ENCODE measurements around the gene PRDM15. TPM values are rescaled to one million over a fixed set of nuclear protein-coding genes. Genes with fewer than 3 reads are reported as not detected.
"Not testable (repeated sequence)": the region's sequence is repeated elsewhere in the genome, so short reads cannot be mapped to it uniquely, and the experiment has no call there.

The PRDM15 gene
- total RNA-seq, 2 experiments from 2014 or later = 13.2 to 14.5 TPM

DNA sequence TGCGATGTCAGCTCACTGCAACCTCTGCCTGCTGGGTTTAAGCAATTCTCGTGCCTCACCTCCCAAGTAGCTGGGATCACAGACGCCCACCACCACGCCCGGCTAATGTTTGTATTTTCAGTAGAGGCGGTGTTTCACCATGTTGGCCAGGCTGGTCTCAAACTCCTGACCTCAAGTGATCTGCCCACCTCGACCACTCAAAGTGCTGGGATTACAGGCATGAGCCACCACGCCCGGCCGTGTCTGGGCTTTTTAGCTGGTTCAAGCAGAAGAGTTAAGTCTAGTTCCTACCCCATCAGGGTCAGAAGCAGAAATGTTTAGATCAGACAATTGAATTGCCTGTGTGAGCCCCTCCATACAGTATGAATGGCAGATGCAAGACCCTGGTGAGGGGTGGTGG, 84.5 kb downstream of the PRDM15 start:
- H3K27ac Mint-ChIP-seq = no peak overlapping the region
- peaks cover 14% of the 10 kb centered on the region for H3K9me3 Mint-ChIP-seq
- intact Hi-C loops (cut with micrococcal nuclease) = no loop called here
- H3K27me3 Mint-ChIP-seq = peaks cover 11% of the 10 kb centered on the region
- ATAC-seq (no peak), DNase-seq (no peak)
- ChIA-PET CTCF (interaction anchor here (2.6 kb wide), 1 partner anchor 22 kb away, joined by 7 read pairs; no protein-coding TSS in a partner anchor), POLR2A (interaction anchor here (0.8 kb wide), 1 partner anchor 8 kb away, joined by 3 read pairs; no protein-coding TSS in a partner anchor)
- no peaks in the 10 kb centered on the region for H3K4me1 Mint-ChIP-seq (ENCODE audit: low read depth)
- H3K36me3 Mint-ChIP-seq (ENCODE audit: low read depth) = peaks cover 5% of the 10 kb centered on the region
- TF ChIP-seq CTCF (IDR thresholded peaks at IDR 0.05) = no peak
- H3K4me3 Mint-ChIP-seq = no peak overlapping the region

DNA sequence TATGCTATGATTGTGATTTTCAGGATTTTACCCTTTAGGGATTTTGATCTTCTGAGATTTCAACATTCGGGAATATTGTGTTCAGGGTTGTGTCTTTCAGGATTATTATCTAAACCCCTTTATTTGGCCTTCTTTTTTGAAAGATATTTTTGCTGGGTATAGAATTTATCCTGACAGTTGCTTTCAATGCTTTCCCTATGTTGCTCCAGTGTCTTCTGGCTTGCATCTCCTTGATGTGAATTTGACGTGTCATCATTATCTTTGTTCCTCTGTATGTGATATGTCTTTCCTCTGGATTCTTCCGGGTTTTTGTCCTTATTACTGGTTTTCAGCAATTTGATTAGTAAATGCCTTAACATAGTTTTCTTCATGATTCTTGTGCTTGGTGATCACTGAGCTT, 86.4 kb downstream of the PRDM15 start:
- ATAC-seq = no peak
- H3K9me3 Mint-ChIP-seq = peaks cover 14% of the 10 kb centered on the region
- ChIA-PET POLR2A (interaction anchor here (0.6 kb wide), 1 partner anchor 56 kb away, joined by 3 read pairs; no protein-coding TSS in a partner anchor), CTCF (no interaction called here)
- TF ChIP-seq CTCF (IDR thresholded peaks at IDR 0.05) = no peak
- no peak overlapping the region for H3K27ac Mint-ChIP-seq
- no peaks in the 10 kb centered on the region for H3K36me3 Mint-ChIP-seq (ENCODE audit: low read depth)
- intact Hi-C loops (cut with micrococcal nuclease) = no loop called here
- H3K4me3 Mint-ChIP-seq = no peak overlapping the region
- DNase-seq = no peak
- no peaks in the 10 kb centered on the region for H3K4me1 Mint-ChIP-seq (ENCODE audit: low read depth)
- H3K27me3 Mint-ChIP-seq = peaks cover 14% of the 10 kb centered on the region

DNA sequence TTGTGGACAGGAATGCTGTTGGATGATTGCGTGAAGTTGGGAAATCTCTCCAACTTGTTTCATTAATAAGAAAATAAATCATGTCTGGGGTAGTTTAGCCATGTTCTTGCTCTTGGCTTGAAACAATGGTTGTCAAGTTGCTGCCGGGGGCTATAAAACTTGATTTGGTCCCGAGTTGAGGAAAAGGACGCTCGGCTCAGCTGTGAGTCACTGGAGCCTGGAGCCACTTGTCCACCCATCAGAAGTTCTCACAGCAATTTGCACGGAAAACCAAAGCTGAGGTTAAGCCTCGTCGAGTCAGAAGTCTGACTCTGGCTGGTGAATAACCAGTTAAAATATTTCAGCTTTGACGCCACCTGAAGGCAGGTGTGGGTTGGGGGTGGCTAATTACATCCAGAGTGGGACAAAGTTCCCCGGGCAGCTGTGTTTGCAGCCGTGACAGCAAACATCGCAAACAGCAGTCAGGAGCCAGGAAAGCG, 92.6 kb downstream of the PRDM15 start:
- H3K27ac Mint-ChIP-seq = no peak overlapping the region
- DNase-seq = no peak
- H3K36me3 Mint-ChIP-seq (ENCODE audit: low read depth) = no peaks in the 10 kb centered on the region
- peaks cover 3% of the 10 kb centered on the region for H3K9me3 Mint-ChIP-seq
- ChIA-PET POLR2A (interaction anchor here (0.9 kb wide), 1 partner anchor 8 kb away, joined by 3 read pairs; no protein-coding TSS in a partner anchor), CTCF (no interaction called here)
- peaks cover 8% of the 10 kb centered on the region for H3K4me1 Mint-ChIP-seq (ENCODE audit: low read depth)
- H3K4me3 Mint-ChIP-seq = no peak overlapping the region
- H3K27me3 Mint-ChIP-seq = peaks cover 31% of the 10 kb centered on the region
- TF ChIP-seq CTCF (IDR thresholded peaks at IDR 0.05) = no peak
- no peak for ATAC-seq
- intact Hi-C loops (cut with micrococcal nuclease) = no loop called here

DNA sequence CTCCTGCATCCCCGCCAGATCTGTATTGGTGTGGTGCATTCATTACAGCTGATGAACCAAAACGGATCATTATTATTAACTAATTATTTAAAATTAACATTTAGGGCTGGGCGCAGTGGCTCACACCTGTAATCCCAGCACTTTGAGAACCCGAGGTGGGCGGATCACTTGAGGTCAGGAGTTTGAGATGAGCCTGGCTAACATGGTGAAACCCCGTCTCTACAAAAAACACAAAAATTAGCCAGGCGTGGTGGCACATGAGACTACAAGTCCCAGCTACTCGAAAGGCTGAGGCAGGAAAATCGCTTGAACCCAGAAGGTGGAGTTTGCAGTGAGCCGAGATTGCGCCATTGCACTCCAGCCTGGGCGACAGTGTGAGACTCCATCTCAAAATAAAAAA, 93.9 kb downstream of the PRDM15 start:
- H3K4me1 Mint-ChIP-seq (ENCODE audit: low read depth); intact Hi-C loops (cut with micrococcal nuclease); ATAC-seq; H3K4me3 Mint-ChIP-seq; H3K36me3 Mint-ChIP-seq (ENCODE audit: low read depth); CTCF ChIA-PET; H3K27ac Mint-ChIP-seq; H3K9me3 Mint-ChIP-seq; DNase-seq; POLR2A ChIA-PET: not testable (repeated sequence)
- H3K27me3 Mint-ChIP-seq = peaks cover 37% of the 10 kb centered on the region

DNA sequence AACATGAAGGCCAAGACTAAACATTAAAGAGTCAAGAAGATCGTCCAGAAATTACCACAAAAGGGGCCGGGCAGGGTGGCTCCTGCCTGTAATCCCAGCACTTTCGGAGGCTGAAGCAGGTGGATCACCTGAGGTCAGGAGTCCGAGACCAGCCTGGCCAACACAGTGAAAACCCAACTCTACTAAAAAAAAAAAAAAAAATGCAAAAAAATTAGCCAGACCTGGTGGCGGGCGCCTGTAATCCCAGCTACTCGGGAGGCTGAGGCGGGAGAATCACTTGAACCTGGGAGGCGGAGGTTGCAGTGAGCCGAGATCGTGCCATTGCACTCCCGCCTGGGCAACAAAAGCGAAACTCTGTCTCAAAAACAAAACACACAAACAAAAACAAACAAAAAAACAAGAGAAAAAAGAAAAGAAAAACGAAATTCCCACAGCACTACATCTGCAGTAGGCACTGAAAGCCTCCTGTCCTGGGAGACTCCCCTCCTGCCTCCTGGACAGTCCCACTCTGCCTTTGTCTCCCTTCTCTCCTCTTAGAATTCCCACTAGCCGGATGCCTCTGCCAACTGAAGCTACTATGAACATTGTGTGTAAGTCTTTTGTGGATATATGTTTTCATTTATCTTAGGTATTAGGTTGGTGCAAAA, 94.6 kb downstream of the PRDM15 start:
- CTCF ChIA-PET = interaction anchor here (0.8 kb wide), 1 partner anchor 332 kb away, joined by 3 read pairs; no protein-coding TSS in a partner anchor
- no peak for TF ChIP-seq CTCF (IDR thresholded peaks at IDR 0.05)
- Mint-ChIP-seq H3K27ac (no peak overlapping the region), H3K9me3 (no peaks in the 10 kb centered on the region), H3K4me1 (ENCODE audit: low read depth) (peaks cover 8% of the 10 kb centered on the region), H3K27me3 (peaks cover 39% of the 10 kb centered on the region), H3K4me3 (no peak overlapping the region), H3K36me3 (ENCODE audit: low read depth) (no peaks in the 10 kb centered on the region)
- ATAC-seq (no peak), DNase-seq (no peak)
- POLR2A ChIA-PET = no interaction called here
- intact Hi-C loops (cut with micrococcal nuclease) = no loop called here
